NCI-H146 (cell line): ENCODE measurements around the gene KCNK4.

Experiments
- DNase-seq: peaks from one replicate; lab custom pipeline; 2025; lab: John Stamatoyannopoulos, UW

Gene KCNK4

GRCh38 chr11:64349025-64349387, 57.9 kb downstream of the KCNK4 start:
- no peak for DNase-seq

GRCh38 chr11:64349404-64349803, 58.3 kb downstream of the KCNK4 start:
- no peak for DNase-seq
